HepG2 (cell line): ENCODE results near the gene PGGT1B. TPM values are rescaled to one million over a fixed set of nuclear protein-coding genes. Genes with fewer than 3 reads are reported as not detected.
A peak's percentile ranks its signal among the peaks of the same experiment; 100 is the strongest.

Experiments used
- CTCF ChIP-seq: sonication (generic); formaldehyde crosslinking; IDR thresholded peaks from 2 replicates; pipeline ENCODE4 v1.5.0; 2020; ENCODE audit warnings: mild to moderate bottlenecking, missing genetic modification reagents, moderate library complexity
- ELF4 ChIP-seq: sonication (generic); formaldehyde crosslinking; IDR thresholded peaks from 2 replicates; pipeline ENCODE4 v1.5.0; 2020; ENCODE audit warnings: missing genetic modification reagents, mild to moderate bottlenecking, moderate library complexity, borderline replicate concordance
- FOXA3 ChIP-seq: IDR thresholded peaks from 2 replicates; pipeline ENCODE4 v1.6.1; 2016; ENCODE audit warnings: missing genetic modification reagents, missing compliant biosample characterization
- FOXC1 ChIP-seq: sonication (generic); formaldehyde crosslinking; IDR thresholded peaks from 2 replicates; pipeline ENCODE4 v1.8.0; 2022; ENCODE audit warnings: mild to moderate bottlenecking, missing genetic modification reagents, borderline replicate concordance
- HDAC1 ChIP-seq: sonication (generic); formaldehyde crosslinking; IDR thresholded peaks from 2 replicates; pipeline ENCODE4 v1.5.1; 2020; ENCODE audit warnings: mild to moderate bottlenecking, missing genetic modification reagents
- NFYC ChIP-seq: IDR thresholded peaks from 2 replicates; pipeline ENCODE4 v1.6.1; 2016; ENCODE audit warnings: missing genetic modification reagents, missing compliant biosample characterization
- PCBP2 ChIP-seq: fragments of 200-400 bp; formaldehyde crosslinking; optimal IDR thresholded peaks from 2 replicates; pipeline ENCODE3; 2018; ENCODE audit warnings: low read length, low read depth; ENCODE audit not compliant: poor library complexity, severe bottlenecking
- PRPF4 ChIP-seq: fragments of 200-400 bp; formaldehyde crosslinking; IDR thresholded peaks from 2 replicates; pipeline ENCODE4 v1.6.1; 2016; ENCODE audit warnings: low read length, low read depth; ENCODE audit not compliant: poor library complexity, severe bottlenecking
- RAD21 ChIP-seq: fragments of 450-650 bp; formaldehyde crosslinking; IDR thresholded peaks from 2 replicates; pipeline ENCODE4 v1.5.0; 2020; ENCODE audit warnings: mild to moderate bottlenecking
- SMC3 ChIP-seq: IDR thresholded peaks from 2 replicates; pipeline ENCODE4 v1.6.1; 2011; ENCODE audit warnings: low read length, improper control_type of control experiment
- STAG1 ChIP-seq: sonication (generic); formaldehyde crosslinking; IDR thresholded peaks from 2 replicates; pipeline ENCODE4 v1.4.0; 2020; ENCODE audit warnings: missing genetic modification reagents
- TAF15 ChIP-seq: fragments of 200-400 bp; formaldehyde crosslinking; IDR thresholded peaks from one replicate; pipeline ENCODE4 v1.6.1; 2018; ENCODE audit warnings: mild to moderate bottlenecking, low read depth, low read length; ENCODE audit not compliant: poor library complexity, severe bottlenecking
- THAP11 ChIP-seq: IDR thresholded peaks from 2 replicates; pipeline ENCODE4 v1.6.1; 2016; ENCODE audit warnings: missing biosample characterization, missing genetic modification reagents
- U2AF2 ChIP-seq: fragments of 200-400 bp; formaldehyde crosslinking; IDR thresholded peaks from 2 replicates; pipeline ENCODE4 v1.6.1; 2017; ENCODE audit warnings: low read depth, mild to moderate bottlenecking, low read length
- ZBTB10 ChIP-seq: sonication (generic); formaldehyde crosslinking; IDR thresholded peaks from 2 replicates; pipeline ENCODE4 v1.4.0; 2020; ENCODE audit warnings: missing genetic modification reagents, borderline replicate concordance
- ZMYM2 ChIP-seq: sonication (generic); formaldehyde crosslinking; IDR thresholded peaks from 2 replicates; pipeline ENCODE4 v1.8.0; 2022; ENCODE audit warnings: mild to moderate bottlenecking, missing genetic modification reagents
- ZNF12 ChIP-seq: sonication (generic); formaldehyde crosslinking; IDR thresholded peaks from 2 replicates; pipeline ENCODE4 v1.5.0; 2020; ENCODE audit warnings: missing genetic modification reagents
- ZNF180 ChIP-seq: sonication (generic); formaldehyde crosslinking; IDR thresholded peaks from 2 replicates; pipeline ENCODE4 v1.4.0; 2020; ENCODE audit warnings: low read depth, missing genetic modification reagents, borderline replicate concordance
- ZNF441 ChIP-seq: sonication (generic); formaldehyde crosslinking; IDR thresholded peaks from 2 replicates; pipeline ENCODE4 v1.7.0; 2021; ENCODE audit warnings: missing genetic modification reagents, borderline replicate concordance
- ZNF710 ChIP-seq: sonication (generic); formaldehyde crosslinking; IDR thresholded peaks from 2 replicates; pipeline ENCODE4 v1.5.0; 2020; ENCODE audit warnings: mild to moderate bottlenecking, missing genetic modification reagents, borderline replicate concordance
- ZNF780A ChIP-seq: sonication (generic); formaldehyde crosslinking; IDR thresholded peaks from 2 replicates; pipeline ENCODE4 v1.8.0; 2022; ENCODE audit warnings: mild to moderate bottlenecking, missing genetic modification reagents, moderate library complexity
- ZNF850 ChIP-seq: sonication (generic); formaldehyde crosslinking; conservative IDR thresholded peaks from 2 replicates; pipeline ENCODE4 v1.9.0; 2021; ENCODE audit warnings: mild to moderate bottlenecking, missing genetic modification reagents
- polyA plus RNA-seq, 8 experiments: library from polyadenylated mRNA; depleted of rRNA in 3 of 8; stranded (reverse) in 7 of 8; unstranded in 1 of 8; fragments of >200 nt; fragmentation: Illumina TruSeq in 4 of 8; extraction: Trizol in 4 of 8; gene quantifications; 2 replicates each; pipeline versions ENCODE4 v1.2.1 to v1.2.3, GENCODE V29; 2011 to 2016; ENCODE audit warnings: low read depth in 4 of 8, missing spikeins in 1 of 8, mixed read lengths in 1 of 8; ENCODE audit not compliant: insufficient read depth in 1 of 8
- total RNA-seq, 5 experiments: library from RNA; depleted of rRNA; stranded (reverse); fragments of >200 nt; fragmentation: Illumina TruSeq; extraction: Trizol; gene quantifications; 2 replicates each; pipeline ENCODE4 v1.2.3, GENCODE V29; 2016; ENCODE audit warnings: low read depth in 1 of 5
- TF ChIP-seq, protein P1 (sequence below): IDR thresholded peaks from 2 replicates; pipeline ENCODE4 v1.6.1; 2012; ENCODE audit warnings: low read depth, low read length, improper control_type of control experiment

The PGGT1B gene
- total and polyA plus RNA-seq, 2 of the 13 experiments (the other 11 are each of a cell fraction or from before 2014, with no cell fraction given), result 2.4 to 42.7 TPM

- TF ChIP-seq, protein P1, sequence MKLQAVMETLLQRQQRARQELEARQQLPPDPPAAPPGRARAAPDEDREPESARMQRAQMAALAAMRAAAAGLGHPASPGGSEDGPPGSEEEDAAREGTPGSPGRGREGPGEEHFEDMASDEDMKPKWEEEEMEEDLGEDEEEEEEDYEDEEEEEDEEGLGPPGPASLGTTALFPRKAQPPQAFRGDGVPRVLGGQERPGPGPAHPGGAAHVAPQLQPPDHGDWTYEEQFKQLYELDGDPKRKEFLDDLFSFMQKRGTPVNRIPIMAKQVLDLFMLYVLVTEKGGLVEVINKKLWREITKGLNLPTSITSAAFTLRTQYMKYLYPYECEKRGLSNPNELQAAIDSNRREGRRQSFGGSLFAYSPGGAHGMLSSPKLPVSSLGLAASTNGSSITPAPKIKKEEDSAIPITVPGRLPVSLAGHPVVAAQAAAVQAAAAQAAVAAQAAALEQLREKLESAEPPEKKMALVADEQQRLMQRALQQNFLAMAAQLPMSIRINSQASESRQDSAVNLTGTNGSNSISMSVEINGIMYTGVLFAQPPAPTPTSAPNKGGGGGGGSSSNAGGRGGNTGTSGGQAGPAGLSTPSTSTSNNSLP, result 0 out of 2 replicates have a peak, but pooled peaks have one; percentile 26
- TF ChIP-seq ZNF710 (CRISPR knock-in tag) (no peak), PRPF4 (no peak), THAP11 (no peak), ZNF180 (CRISPR knock-in tag) (no peak), FOXA3 (CRISPR knock-in tag) (no peak), ZNF12 (CRISPR knock-in tag) (no peak), ZNF850 (CRISPR knock-in tag) (no peak), ELF4 (CRISPR knock-in tag) (no peak), NFYC (CRISPR knock-in tag) (no peak), FOXC1 (CRISPR knock-in tag) (no peak), ZNF441 (no peak), U2AF2 (no peak), ZNF780A (CRISPR knock-in tag) (no peak), ZBTB10 (CRISPR knock-in tag) (no peak), SMC3 (peak; percentile 67), RAD21 (CRISPR knock-in tag) (peak; percentile 31; the same call in 1 of the 2 replicates), CTCF (peak; percentile 52), HDAC1 (CRISPR knock-in tag) (no peak), TAF15 (no peak), STAG1 (CRISPR knock-in tag) (peak; percentile 76), PCBP2 (no peak), ZMYM2 (no peak)
These were observed 47.2 kb upstream of the PGGT1B start (continued) for GRCh38 chr5:115309751-115310370.
